CD14-positive monocyte (primary cell): ENCODE data around the gene WBP1. TPM values are rescaled to one million over a fixed set of nuclear protein-coding genes. Genes with fewer than 3 reads are reported as not detected.

Experiments
- DNase-seq, 3 donors: peaks; one replicate each; pipeline ENCODE4 v3.0.0-alpha.2; 2011 to 2022
- H2AFZ ChIP-seq: 2 replicates; pipeline ENCODE4 v1.6.0; 2012; ENCODE audit warnings: mild to moderate bottlenecking, low read depth, low read length, inconsistent platforms; ENCODE audit not compliant: insufficient read depth, poor library complexity, severe bottlenecking
- H3K27ac ChIP-seq, 2 donors: 1 replicate in 1 of 2; 2 replicates in 1 of 2; pipeline ENCODE4 v1.5.1; 2012 to 2013; ENCODE audit warnings: low read length in 2 of 2, control low read depth in 1 of 2, inconsistent platforms in 1 of 2, low read depth in 1 of 2, mild to moderate bottlenecking in 1 of 2
- H3K27me3 ChIP-seq, 2 donors: one replicate each; pipeline versions ENCODE4 v1.6.0 to v1.6.1; 2011 to 2013; ENCODE audit warnings: low read length in 2 of 2; ENCODE audit not compliant: control insufficient read depth in 2 of 2, insufficient read depth in 2 of 2
- H3K36me3 ChIP-seq, 2 donors: replicated peaks in 1 of 2; 1 replicate in 1 of 2; 2 replicates in 1 of 2; pipeline versions ENCODE4 v1.5.1 to v1.6.1; 2012 to 2013; ENCODE audit warnings: low read length in 2 of 2, control low read depth in 1 of 2, inconsistent platforms in 1 of 2, mild to moderate bottlenecking in 1 of 2; ENCODE audit not compliant: insufficient read depth in 2 of 2, control insufficient read depth in 1 of 2
- H3K4me1 ChIP-seq, 2 donors: 1 replicate in 1 of 2; 2 replicates in 1 of 2; pipeline versions ENCODE4 v1.5.1 to v1.6.1; 2012 to 2013; ENCODE audit warnings: low read length in 2 of 2, control low read depth in 1 of 2, inconsistent platforms in 1 of 2, mild to moderate bottlenecking in 1 of 2, moderate library complexity in 1 of 2; ENCODE audit not compliant: insufficient read depth in 2 of 2, control insufficient read depth in 1 of 2
- H3K4me2 ChIP-seq: replicated peaks from 2 replicates; pipeline ENCODE3; 2012; ENCODE audit warnings: low read length, moderate library complexity, mild to moderate bottlenecking; ENCODE audit not compliant: poor library complexity, severe bottlenecking; ENCODE audit errors: extremely low read depth
- H3K4me3 ChIP-seq, 3 experiments: fragments of 200-600 bp in 1 of 3; sonication (generic) in 1 of 3; replicated peaks in 1 of 3; 1 replicate in 2 of 3; 2 replicates in 1 of 3; pipeline ENCODE4 v1.5.1; 2011 to 2013; ENCODE audit warnings: low read length in 3 of 3, mild to moderate bottlenecking in 3 of 3, control low read depth in 2 of 3, low read depth in 2 of 3, inconsistent platforms in 1 of 3, moderate library complexity in 1 of 3
- H3K79me2 ChIP-seq: 2 replicates; pipeline ENCODE4 v1.6.0; 2012; ENCODE audit warnings: mild to moderate bottlenecking, control low read depth, inconsistent platforms, low read length, moderate library complexity; ENCODE audit not compliant: insufficient read depth
- H3K9ac ChIP-seq: 2 replicates; pipeline ENCODE4 v1.6.0; 2017; ENCODE audit warnings: low read length, mild to moderate bottlenecking; ENCODE audit not compliant: insufficient read depth, poor library complexity, severe bottlenecking
- H3K9me3 ChIP-seq, 2 donors: replicated peaks in 1 of 2; 1 replicate in 1 of 2; 2 replicates in 1 of 2; pipeline versions ENCODE4 v1.5.1 to v1.6.1; 2012 to 2013; ENCODE audit warnings: low read length in 2 of 2, control low read depth in 1 of 2; ENCODE audit not compliant: control insufficient read depth in 1 of 2, insufficient read depth in 1 of 2
- H4K20me1 ChIP-seq: 2 replicates; pipeline ENCODE4 v1.6.0; 2012; ENCODE audit warnings: mild to moderate bottlenecking, low read length, control low read depth, moderate library complexity; ENCODE audit not compliant: insufficient read depth
- H3K27ac Mint-ChIP-seq, 7 donors: one replicate each; pipeline ENCODE4 v1.8.0; 2020; ENCODE audit warnings: mild to moderate bottlenecking in 7 of 7, mixed read lengths in 7 of 7, moderate library complexity in 6 of 7, inconsistent platforms in 2 of 7
- H3K27me3 Mint-ChIP-seq, 3 donors: one replicate each; pipeline ENCODE4 v1.8.0; 2021 to 2022; ENCODE audit warnings: low read depth in 3 of 3, mild to moderate bottlenecking in 3 of 3, mixed read lengths in 3 of 3, moderate library complexity in 3 of 3, inconsistent platforms in 1 of 3
- H3K36me3 Mint-ChIP-seq, 2 donors: one replicate each; pipeline ENCODE4 v1.8.0; 2020; ENCODE audit warnings: mixed read lengths in 2 of 2, inconsistent platforms in 1 of 2, mild to moderate bottlenecking in 1 of 2
- H3K4me1 Mint-ChIP-seq: one replicate; pipeline ENCODE4 v1.8.0; 2020; ENCODE audit warnings: mild to moderate bottlenecking, mixed read lengths
- H3K4me3 Mint-ChIP-seq, 2 donors: one replicate each; pipeline ENCODE4 v1.8.0; 2020; ENCODE audit warnings: mild to moderate bottlenecking in 2 of 2, mixed read lengths in 2 of 2, moderate library complexity in 1 of 2
- H3K9me3 Mint-ChIP-seq, 7 donors: one replicate each; pipeline ENCODE4 v1.8.0; 2020 to 2022; ENCODE audit warnings: mixed read lengths in 7 of 7, mild to moderate bottlenecking in 6 of 7, moderate library complexity in 6 of 7, inconsistent platforms in 2 of 7
- WGBS: methylation state at CpG from one replicate; pipeline ENCODE4 v1.1.5; 2013; ENCODE audit warnings: missing lambda C conversion rate; ENCODE audit not compliant: insufficient coverage; 5-methylcytosine and 5-hydroxymethylcytosine counted together
- intact Hi-C, 2 donors: fragments of 100-400 bp; cut with micrococcal nuclease; formaldehyde crosslinking; loops; one replicate each; pipeline versions ENCODE4 v1.15.0 to v1.15.1; 2023
- polyA plus RNA-seq, 3 donors: library from polyadenylated mRNA; depleted of rRNA in 1 of 3; unstranded in 2 of 3; stranded (reverse) in 1 of 3; fragments of 300-500 nt in 2 of 3; fragments of >200 nt in 1 of 3; fragmentation: Illumina TruSeq in 2 of 3; gene quantifications; 1 replicate in 2 of 3; 2 replicates in 1 of 3; pipeline ENCODE4 v1.2.3, GENCODE V29; 2012 to 2021
- TF ChIP-seq, protein P1 (sequence below): fragments of 200-600 bp; IDR thresholded peaks from one replicate; pipeline ENCODE4 v1.8.0; 2022; ENCODE audit warnings: antibody characterized with exemption, mild to moderate bottlenecking

Gene WBP1
- polyA plus RNA-seq, 3 donors: 23.9 to 109 (median 31.0) TPM

DNA sequence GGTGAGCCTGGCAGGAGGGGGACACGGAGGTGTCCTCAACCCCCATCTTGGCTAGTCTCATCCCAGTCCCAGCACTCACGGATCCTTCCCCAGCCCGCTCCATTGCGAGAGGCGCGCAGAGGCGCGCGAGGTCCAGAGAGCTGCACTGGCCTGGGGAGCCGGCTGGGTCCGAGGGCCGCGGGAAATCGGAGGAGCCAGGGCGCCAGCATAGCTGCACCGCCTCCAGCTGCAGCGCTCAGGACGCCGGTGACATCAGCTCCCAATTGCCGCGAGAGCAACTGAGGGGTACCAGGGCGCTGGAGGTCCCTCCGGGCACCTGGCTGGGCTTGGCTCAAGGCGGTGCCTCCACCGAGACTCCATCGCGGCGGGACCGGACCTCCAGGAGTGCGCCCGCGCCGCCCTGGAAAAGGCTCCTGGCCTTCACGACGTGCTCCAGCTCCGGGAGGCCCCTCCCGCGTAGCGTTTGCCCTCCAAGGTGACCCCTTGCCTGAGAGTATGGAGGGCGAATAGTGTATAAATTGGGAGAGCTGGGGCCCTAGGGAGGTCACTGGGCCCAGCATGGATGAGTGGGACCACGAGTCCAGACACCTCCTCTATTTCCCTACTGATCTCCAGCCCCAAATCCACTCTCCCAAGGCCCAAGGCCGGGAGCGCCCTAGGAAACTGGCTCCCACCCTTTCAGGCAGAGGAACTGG is 22.0 kb upstream of the WBP1 start:
- H3K9me3 ChIP-seq: peaks cover 0 to 8% of the 10 kb centered on the region in 2 donors
- peaks cover 17% of the 10 kb centered on the region in 2 donors for H3K4me1 ChIP-seq
- H3K4me3 ChIP-seq: no peak overlapping the region
- 96% methylated on average over 34 of the region's 43 CpGs for WGBS
- peaks cover 23% of the 10 kb centered on the region for H3K4me1 Mint-ChIP-seq
- no peak overlapping the region for H3K27ac ChIP-seq
- no peak overlapping the region for H3K4me2 ChIP-seq
- no peaks in the 10 kb centered on the region for H3K79me2 ChIP-seq
- TF ChIP-seq, protein P1, sequence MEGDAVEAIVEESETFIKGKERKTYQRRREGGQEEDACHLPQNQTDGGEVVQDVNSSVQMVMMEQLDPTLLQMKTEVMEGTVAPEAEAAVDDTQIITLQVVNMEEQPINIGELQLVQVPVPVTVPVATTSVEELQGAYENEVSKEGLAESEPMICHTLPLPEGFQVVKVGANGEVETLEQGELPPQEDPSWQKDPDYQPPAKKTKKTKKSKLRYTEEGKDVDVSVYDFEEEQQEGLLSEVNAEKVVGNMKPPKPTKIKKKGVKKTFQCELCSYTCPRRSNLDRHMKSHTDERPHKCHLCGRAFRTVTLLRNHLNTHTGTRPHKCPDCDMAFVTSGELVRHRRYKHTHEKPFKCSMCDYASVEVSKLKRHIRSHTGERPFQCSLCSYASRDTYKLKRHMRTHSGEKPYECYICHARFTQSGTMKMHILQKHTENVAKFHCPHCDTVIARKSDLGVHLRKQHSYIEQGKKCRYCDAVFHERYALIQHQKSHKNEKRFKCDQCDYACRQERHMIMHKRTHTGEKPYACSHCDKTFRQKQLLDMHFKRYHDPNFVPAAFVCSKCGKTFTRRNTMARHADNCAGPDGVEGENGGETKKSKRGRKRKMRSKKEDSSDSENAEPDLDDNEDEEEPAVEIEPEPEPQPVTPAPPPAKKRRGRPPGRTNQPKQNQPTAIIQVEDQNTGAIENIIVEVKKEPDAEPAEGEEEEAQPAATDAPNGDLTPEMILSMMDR: no peak
- no peaks in the 10 kb centered on the region for H4K20me1 ChIP-seq
- peaks cover 21 to 26% (median 23%) of the 10 kb centered on the region in 3 donors for H3K27me3 Mint-ChIP-seq
- peaks cover 3 to 4% of the 10 kb centered on the region in 2 donors for H3K36me3 Mint-ChIP-seq
- no peaks in the 10 kb centered on the region for H3K36me3 ChIP-seq
- H3K27me3 ChIP-seq: peaks cover 3 to 23% of the 10 kb centered on the region in 2 donors
- H2AFZ ChIP-seq: no peak overlapping the region
- H3K9me3 Mint-ChIP-seq: peaks cover 0 to 5% (median 2%) of the 10 kb centered on the region in 7 donors
- no peak overlapping the region for H3K9ac ChIP-seq
- H3K4me3 Mint-ChIP-seq: no peak overlapping the region
- intact Hi-C loops: no loop called here
- no peak for DNase-seq
- no peak overlapping the region for H3K27ac Mint-ChIP-seq

DNA sequence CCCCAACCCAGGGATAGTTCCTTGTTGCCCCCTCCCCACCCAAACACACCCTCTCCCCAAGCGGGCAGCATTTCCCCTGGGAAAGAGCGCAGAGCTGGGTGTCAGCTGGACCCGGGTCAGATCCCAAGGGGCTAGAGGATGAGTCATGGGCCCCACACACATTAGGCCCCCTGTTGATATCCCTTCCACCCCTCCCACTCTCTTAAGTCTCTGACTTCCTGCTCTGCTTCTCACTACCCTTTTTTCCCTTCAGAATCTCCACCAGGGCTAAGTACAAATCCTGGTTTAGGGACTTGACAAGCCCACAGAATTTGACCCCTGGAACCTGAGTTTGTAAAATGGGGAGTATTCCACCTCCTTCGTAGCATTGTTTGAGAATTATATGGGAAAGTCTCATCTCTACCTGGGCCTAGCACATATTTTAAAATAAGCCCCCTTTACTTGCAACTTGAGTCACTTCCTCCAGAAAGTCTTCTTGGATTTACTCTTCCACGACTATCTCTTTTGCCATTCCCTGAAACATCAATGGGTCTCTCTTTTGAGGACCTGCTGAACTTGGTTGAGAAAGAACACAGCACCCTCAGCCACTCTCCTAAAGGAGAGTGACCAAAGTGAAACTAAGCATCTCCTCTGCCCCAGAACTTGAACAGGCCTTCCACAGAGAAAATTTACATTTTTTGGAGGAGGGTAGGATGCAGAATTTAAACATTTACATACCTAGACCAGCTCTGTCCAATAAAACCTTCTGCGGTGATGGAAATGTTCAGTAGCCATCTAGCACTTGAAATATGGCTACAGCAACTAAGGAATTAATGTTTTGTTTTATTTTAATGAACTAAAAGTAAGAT is 21.2 kb upstream of the WBP1 start:
- Mint-ChIP-seq H3K27me3 (peaks cover 26 to 34% (median 31%) of the 10 kb centered on the region in 3 donors), H3K4me3 (no peak overlapping the region), H3K36me3 (peaks cover 3 to 4% of the 10 kb centered on the region in 2 donors), H3K27ac (no peak overlapping the region), H3K9me3 (peaks cover 0 to 6% (median 2%) of the 10 kb centered on the region in 7 donors), H3K4me1 (peaks cover 29% of the 10 kb centered on the region)
- no peak overlapping the region for H3K4me3 ChIP-seq
- DNase-seq: no peak
- H2AFZ ChIP-seq: no peak overlapping the region
- peaks cover 10 to 31% of the 10 kb centered on the region in 2 donors for H3K27me3 ChIP-seq
- H3K36me3 ChIP-seq: no peaks in the 10 kb centered on the region
- H3K4me2 ChIP-seq: no peak overlapping the region
- H3K79me2 ChIP-seq: no peaks in the 10 kb centered on the region
- TF ChIP-seq, protein P1: no peak
- intact Hi-C loops: no loop called here
- 47% methylated on average over 3 of the region's 6 CpGs for WGBS
- peaks cover 24 to 25% of the 10 kb centered on the region in 2 donors for H3K4me1 ChIP-seq
- H3K9me3 ChIP-seq: peaks cover 0 to 12% of the 10 kb centered on the region in 2 donors
- no peak overlapping the region for H3K27ac ChIP-seq
- H3K9ac ChIP-seq: no peak overlapping the region
- H4K20me1 ChIP-seq: no peaks in the 10 kb centered on the region
